ENCODE results near the gene ADAMTSL5.

Gene ADAMTSL5

GRCh38 chr19:1457031-1457739 is 55.6 kb downstream of the ADAMTSL5 start:
- TF ChIP-seq ZNF8 (CRISPR knock-in tag; IDR thresholded peaks at IDR 0.05) (no peak), OSR1 (CRISPR knock-in tag; IDR thresholded peaks at IDR 0.05) (no peak), ESRRG (CRISPR knock-in tag; IDR thresholded peaks at IDR 0.05) (no peak), POU6F1 (CRISPR knock-in tag; IDR thresholded peaks at IDR 0.05; ENCODE audit: borderline replicate concordance, low read depth) (no peak), ZFP3 (CRISPR knock-in tag; IDR thresholded peaks at IDR 0.05) (no peak), TSHZ2 (CRISPR knock-in tag; IDR thresholded peaks at IDR 0.05) (no peak)
- ATAC-seq = no peak

- TF ChIP-seq ZNF565 (CRISPR knock-in tag; conservative IDR thresholded peaks at IDR 0.05; ENCODE audit: low read depth) (no peak), OSR1 (CRISPR knock-in tag; IDR thresholded peaks at IDR 0.05) (no peak), CSDC2 (CRISPR knock-in tag; IDR thresholded peaks at IDR 0.05) (no peak)
- no peak for ATAC-seq
These were observed 56.5 kb downstream of the ADAMTSL5 start for GRCh38 chr19:1456121-1456900.

- TF ChIP-seq SNAI2 (CRISPR knock-in tag; IDR thresholded peaks at IDR 0.05) (no peak), ZNF8 (CRISPR knock-in tag; IDR thresholded peaks at IDR 0.05) (no peak), BACH2 (CRISPR knock-in tag; IDR thresholded peaks at IDR 0.05; ENCODE audit: borderline replicate concordance) (no peak), TCF4 (CRISPR knock-in tag; IDR thresholded peaks at IDR 0.05; ENCODE audit: borderline replicate concordance) (no peak), TSHZ2 (CRISPR knock-in tag; IDR thresholded peaks at IDR 0.05) (no peak), ZFP30 (CRISPR knock-in tag; IDR thresholded peaks at IDR 0.05) (no peak), CREB5 (CRISPR knock-in tag; IDR thresholded peaks at IDR 0.05; ENCODE audit: low read depth) (no peak), ZNF70 (CRISPR knock-in tag; IDR thresholded peaks at IDR 0.05) (no peak), RARB (CRISPR knock-in tag; IDR thresholded peaks at IDR 0.05) (no peak)
These were observed 57.3 kb downstream of the ADAMTSL5 start for GRCh38 chr19:1455336-1456120.

More at GRCh38 chr19:1455336-1456120, 57.3 kb downstream of the ADAMTSL5 start:
- peak; percentile 47 for ATAC-seq
